Neural progenitor cell (in vitro differentiated cells): ENCODE data around the gene MACROD1. TPM values are rescaled to one million over a fixed set of nuclear protein-coding genes. Genes with fewer than 3 reads are reported as not detected.

Experiments
- DNase-seq: peaks from one replicate; pipeline ENCODE4 v3.0.0-alpha.2; 2016; ENCODE audit warnings: low spot score
- H2AFZ ChIP-seq: fragments of 200-600 bp; sonication (generic); replicated peaks from 2 replicates; pipeline ENCODE4 v1.6.1; 2016; ENCODE audit warnings: antibody characterized with exemption
- H3F3A ChIP-seq: fragments of 200-600 bp; sonication (generic); 2 replicates; pipeline ENCODE4 v1.6.1; 2016; ENCODE audit warnings: antibody characterized with exemption, low read depth
- H3K27ac ChIP-seq: fragments of 200-600 bp; sonication (generic); 2 replicates; pipeline ENCODE4 v1.5.1; 2016; ENCODE audit warnings: mild to moderate bottlenecking
- H3K27me3 ChIP-seq: fragments of 200-600 bp; sonication (generic); 2 replicates; pipeline ENCODE4 v1.6.1; 2016; ENCODE audit warnings: mild to moderate bottlenecking, moderate library complexity
- H3K36me3 ChIP-seq: fragments of 200-600 bp; sonication (generic); 2 replicates; pipeline ENCODE4 v1.5.1; 2016
- H3K4me1 ChIP-seq: fragments of 200-600 bp; sonication (generic); 2 replicates; pipeline ENCODE4 v1.6.1; 2016; ENCODE audit warnings: mixed run types
- H3K4me2 ChIP-seq: fragments of 200-600 bp; sonication (generic); 2 replicates; pipeline ENCODE4 v1.6.1; 2016
- H3K4me3 ChIP-seq: fragments of 200-600 bp; sonication (generic); 2 replicates; pipeline ENCODE4 v1.5.1; 2016
- H3K79me2 ChIP-seq: fragments of 200-600 bp; sonication (generic); 2 replicates; pipeline ENCODE4 v1.6.1; 2016; ENCODE audit warnings: low read depth
- H3K9ac ChIP-seq: fragments of 200-600 bp; sonication (generic); 2 replicates; pipeline ENCODE4 v1.6.1; 2016
- H3K9me3 ChIP-seq: fragments of 200-600 bp; sonication (generic); 2 replicates; pipeline ENCODE4 v1.5.1; 2016; ENCODE audit warnings: low read depth
- H4K20me1 ChIP-seq: fragments of 200-600 bp; sonication (generic); 2 replicates; pipeline ENCODE4 v1.6.1; 2016; ENCODE audit warnings: low read depth
- H3K27ac Mint-ChIP-seq: 3 replicates; pipeline ENCODE4 v1.8.0; 2021; ENCODE audit warnings: mixed read lengths
- H3K27me3 Mint-ChIP-seq: 2 replicates; pipeline ENCODE4 v1.8.0; 2022; ENCODE audit warnings: low read depth, mild to moderate bottlenecking, inconsistent platforms, moderate library complexity, mixed read lengths; ENCODE audit not compliant: insufficient read depth
- H3K36me3 Mint-ChIP-seq: 3 replicates; pipeline ENCODE4 v1.8.0; 2021; ENCODE audit warnings: mixed read lengths
- H3K4me1 Mint-ChIP-seq: 3 replicates; pipeline ENCODE4 v1.8.0; 2021; ENCODE audit warnings: mixed read lengths
- H3K4me3 Mint-ChIP-seq: 3 replicates; pipeline ENCODE4 v1.8.0; 2021; ENCODE audit warnings: mild to moderate bottlenecking, moderate library complexity, mixed read lengths
- H3K9me3 Mint-ChIP-seq: 3 replicates; pipeline ENCODE4 v1.8.0; 2020; ENCODE audit warnings: mixed read lengths
- EZH2 ChIP-seq: fragments of 200-600 bp; sonication (generic); IDR thresholded peaks from 2 replicates; pipeline ENCODE4 v1.6.1; 2017; ENCODE audit warnings: antibody characterized with exemption, mild to moderate bottlenecking, moderate library complexity
- EZH2phosphoT487 ChIP-seq: fragments of 200-600 bp; sonication (generic); IDR thresholded peaks from 2 replicates; pipeline ENCODE4 v1.6.1; 2017; ENCODE audit warnings: antibody characterized with exemption
- total RNA-seq: library from RNA; depleted of rRNA; stranded (reverse); fragments of >200 nt; gene quantifications from 2 replicates; pipeline ENCODE4 v1.2.3, GENCODE V29; 2015; ENCODE audit warnings: low replicate concordance
- TF ChIP-seq, protein P1 (sequence below): fragments of 200-600 bp; sonication (generic); IDR thresholded peaks from 2 replicates; pipeline ENCODE4 v1.5.1; 2017; ENCODE audit warnings: antibody characterized with exemption, mild to moderate bottlenecking

MACROD1 gene
- total RNA-seq, 1 donor from 2014 or later: 11.9 TPM

DNA sequence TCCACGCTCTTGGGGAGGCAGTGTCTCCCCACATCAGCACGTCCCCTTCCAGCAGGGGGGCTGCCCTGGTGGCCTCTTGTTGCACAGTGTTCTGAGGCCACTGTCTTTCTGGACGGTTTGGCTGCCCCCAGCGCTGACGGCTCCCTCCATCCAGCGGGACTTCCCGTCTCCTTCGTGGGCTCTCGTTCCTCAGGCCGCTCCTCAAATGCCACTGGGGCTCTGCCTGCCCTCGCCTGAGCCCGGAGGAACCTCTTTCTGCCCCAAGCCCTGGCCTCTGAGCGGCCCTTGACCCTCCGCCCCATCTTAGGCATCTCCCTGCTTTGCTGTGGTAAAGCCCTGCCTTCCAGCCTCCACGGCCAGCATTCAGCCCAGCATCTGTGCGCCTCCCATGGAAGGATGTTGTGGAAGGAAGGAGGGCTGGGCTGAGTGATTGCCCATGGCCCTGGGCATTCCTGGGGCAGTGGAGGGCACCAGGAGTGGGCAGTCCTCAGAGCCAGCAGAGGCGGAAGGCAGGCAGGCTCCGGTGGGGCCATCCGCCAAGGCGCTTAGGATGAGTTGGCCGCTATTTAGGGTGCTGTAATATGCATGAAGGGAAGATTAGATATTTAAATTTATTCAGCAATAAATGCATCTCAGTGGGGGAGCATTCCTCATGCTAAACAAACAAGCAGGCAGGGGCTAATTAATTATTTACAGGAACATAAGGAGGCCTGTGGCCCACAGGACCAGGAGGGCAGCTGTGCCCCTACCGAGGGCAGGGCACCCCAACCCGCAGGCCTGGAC lies 161.9 kb downstream of the MACROD1 start:
- DNase-seq: no peak
- no peak overlapping the region for H3K27ac ChIP-seq

DNA sequence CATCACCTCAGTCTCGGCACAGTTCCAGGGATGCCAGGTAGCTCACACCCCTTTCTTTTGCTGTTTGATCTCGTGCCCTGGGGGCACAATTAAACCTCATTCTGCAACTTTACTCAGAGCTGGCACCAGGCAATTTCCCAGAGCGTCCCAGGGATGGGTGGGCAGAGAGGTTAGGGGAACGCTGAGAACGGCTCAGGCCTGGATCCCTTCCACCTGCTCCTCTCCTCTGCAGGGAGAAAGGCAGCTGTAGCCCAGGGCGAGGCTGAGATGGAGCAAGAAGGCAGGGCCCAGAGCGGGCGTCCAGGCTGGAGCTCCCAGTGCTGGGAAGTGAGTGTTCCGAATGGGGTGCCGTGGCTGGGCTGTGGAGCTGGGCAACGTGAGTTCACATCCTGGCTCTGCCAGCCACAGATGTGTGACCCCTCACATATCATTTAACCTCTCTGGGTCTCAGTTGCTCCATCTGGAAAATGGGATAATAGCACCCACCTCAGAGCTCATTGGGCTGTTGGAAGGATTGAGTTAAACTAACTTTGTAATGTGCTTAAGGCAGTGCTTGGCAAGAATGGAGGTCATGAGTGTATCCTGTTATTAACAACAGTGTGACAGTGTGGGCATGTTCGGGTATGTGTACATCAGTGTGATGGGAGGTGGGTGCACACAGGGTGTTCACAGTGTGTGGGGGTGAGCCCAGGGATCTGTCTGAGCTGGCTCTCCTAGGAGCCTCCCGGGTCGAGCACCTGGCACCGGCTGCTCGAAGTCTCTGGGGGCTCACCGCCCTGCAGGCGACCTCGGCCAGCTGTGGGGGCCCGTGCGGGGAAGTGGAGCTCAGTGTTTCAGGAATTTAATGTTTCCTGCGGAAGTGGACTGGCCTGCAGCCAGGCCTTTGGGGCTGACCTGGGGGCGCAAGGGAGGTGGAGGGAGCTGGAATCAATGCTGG lies 164.2 kb downstream of the MACROD1 start:
- peaks cover 18% of the 10 kb centered on the region for H3K4me1 Mint-ChIP-seq
- H3K4me3 ChIP-seq: no peak overlapping the region
- peaks cover 25% of the 10 kb centered on the region for H3K4me1 ChIP-seq
- peaks cover 4% of the 10 kb centered on the region for H3K27me3 Mint-ChIP-seq
- H3K9ac ChIP-seq: no peak overlapping the region
- no peak overlapping the region for H2AFZ ChIP-seq
- peaks cover 63% of the 10 kb centered on the region for H3F3A ChIP-seq
- no peaks in the 10 kb centered on the region for H3K79me2 ChIP-seq
- TF ChIP-seq EZH2: no peak
- TF ChIP-seq, protein P1, sequence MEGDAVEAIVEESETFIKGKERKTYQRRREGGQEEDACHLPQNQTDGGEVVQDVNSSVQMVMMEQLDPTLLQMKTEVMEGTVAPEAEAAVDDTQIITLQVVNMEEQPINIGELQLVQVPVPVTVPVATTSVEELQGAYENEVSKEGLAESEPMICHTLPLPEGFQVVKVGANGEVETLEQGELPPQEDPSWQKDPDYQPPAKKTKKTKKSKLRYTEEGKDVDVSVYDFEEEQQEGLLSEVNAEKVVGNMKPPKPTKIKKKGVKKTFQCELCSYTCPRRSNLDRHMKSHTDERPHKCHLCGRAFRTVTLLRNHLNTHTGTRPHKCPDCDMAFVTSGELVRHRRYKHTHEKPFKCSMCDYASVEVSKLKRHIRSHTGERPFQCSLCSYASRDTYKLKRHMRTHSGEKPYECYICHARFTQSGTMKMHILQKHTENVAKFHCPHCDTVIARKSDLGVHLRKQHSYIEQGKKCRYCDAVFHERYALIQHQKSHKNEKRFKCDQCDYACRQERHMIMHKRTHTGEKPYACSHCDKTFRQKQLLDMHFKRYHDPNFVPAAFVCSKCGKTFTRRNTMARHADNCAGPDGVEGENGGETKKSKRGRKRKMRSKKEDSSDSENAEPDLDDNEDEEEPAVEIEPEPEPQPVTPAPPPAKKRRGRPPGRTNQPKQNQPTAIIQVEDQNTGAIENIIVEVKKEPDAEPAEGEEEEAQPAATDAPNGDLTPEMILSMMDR: no peak
- no peak for TF ChIP-seq EZH2phosphoT487
- H3K4me3 Mint-ChIP-seq: peak overlapping the region; percentile 65
- H3K27me3 ChIP-seq: peaks cover 58% of the 10 kb centered on the region
- no peaks in the 10 kb centered on the region for H3K9me3 ChIP-seq
- no peaks in the 10 kb centered on the region for H3K9me3 Mint-ChIP-seq
- H3K36me3 ChIP-seq: no peaks in the 10 kb centered on the region
- no peak overlapping the region for H3K4me2 ChIP-seq
- peaks cover 71% of the 10 kb centered on the region for H4K20me1 ChIP-seq
- H3K27ac ChIP-seq: no peak overlapping the region
- DNase-seq: no peak
- H3K27ac Mint-ChIP-seq: no peak overlapping the region
- peaks cover 8% of the 10 kb centered on the region for H3K36me3 Mint-ChIP-seq

More for the DNA sequence above, 161.9 kb downstream of the MACROD1 start:
- Mint-ChIP-seq H3K4me3 (no peak overlapping the region), H3K9me3 (no peaks in the 10 kb centered on the region), H3K27ac (no peak overlapping the region), H3K36me3 (no peaks in the 10 kb centered on the region), H3K4me1 (peaks cover 30% of the 10 kb centered on the region), H3K27me3 (peaks cover 11% of the 10 kb centered on the region)
- H3K4me1 ChIP-seq: peaks cover 27% of the 10 kb centered on the region
- peaks cover 66% of the 10 kb centered on the region for H4K20me1 ChIP-seq
- H3K79me2 ChIP-seq: no peaks in the 10 kb centered on the region
- peaks cover 61% of the 10 kb centered on the region for H3F3A ChIP-seq
- no peak overlapping the region for H3K4me2 ChIP-seq
- H3K4me3 ChIP-seq: no peak overlapping the region
- H3K9ac ChIP-seq: no peak overlapping the region
- no peaks in the 10 kb centered on the region for H3K36me3 ChIP-seq
- TF ChIP-seq EZH2 (no peak), EZH2phosphoT487 (no peak)
- TF ChIP-seq, protein P1: no peak
- peaks cover 77% of the 10 kb centered on the region for H3K27me3 ChIP-seq
- no peaks in the 10 kb centered on the region for H3K9me3 ChIP-seq
- no peak overlapping the region for H2AFZ ChIP-seq

DNA sequence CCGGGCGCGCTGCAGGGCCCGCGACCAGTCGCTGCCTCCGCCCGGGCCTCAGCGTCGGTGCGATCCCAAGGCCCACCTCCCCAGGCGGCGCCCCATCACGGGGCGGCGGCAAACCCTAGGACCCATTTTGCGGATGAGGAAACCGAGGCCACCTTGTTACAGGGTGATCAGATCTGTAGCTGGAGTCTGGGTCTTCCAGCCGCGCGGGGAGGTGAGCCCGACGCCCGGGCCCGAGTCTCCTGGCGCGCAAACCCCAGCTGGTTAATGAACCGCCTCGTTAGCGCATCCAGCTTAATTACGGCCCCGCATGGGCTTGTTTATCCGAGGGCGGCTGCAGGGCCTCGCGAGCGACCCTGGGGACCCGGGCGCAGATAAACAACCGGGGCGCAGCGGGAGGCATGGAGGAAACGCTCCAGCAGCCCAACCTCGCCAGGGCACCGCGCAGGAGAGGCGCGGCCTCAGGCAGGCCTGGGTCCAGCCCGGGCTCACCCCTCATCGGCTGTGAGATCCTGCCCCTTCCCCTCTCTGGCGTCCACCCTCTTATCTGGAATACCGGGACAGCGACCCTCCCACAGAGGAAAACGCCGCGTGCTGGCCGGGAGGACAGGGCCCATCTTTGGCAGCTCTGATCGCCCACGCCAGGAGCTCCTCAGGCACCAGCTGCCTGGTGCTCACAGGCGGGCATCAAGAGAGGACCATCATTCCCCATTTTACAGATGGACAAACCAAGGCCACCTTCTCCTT lies 165.0 kb downstream of the MACROD1 start:
- peak overlapping the region; percentile 65 for H3K4me3 Mint-ChIP-seq
- H3K4me1 Mint-ChIP-seq: peaks cover 16% of the 10 kb centered on the region
- peaks cover 6% of the 10 kb centered on the region for H3K27me3 Mint-ChIP-seq

More for the DNA sequence above, 165.0 kb downstream of the MACROD1 start:
- Histone ChIP-seq H3K79me2 (no peaks in the 10 kb centered on the region), H3K4me1 (peaks cover 23% of the 10 kb centered on the region), H4K20me1 (peaks cover 71% of the 10 kb centered on the region), H3K9me3 (no peaks in the 10 kb centered on the region), H3K27me3 (peaks cover 50% of the 10 kb centered on the region), H3K36me3 (no peaks in the 10 kb centered on the region), H3K4me3 (peak overlapping the region; percentile 55), H3K4me2 (peak overlapping the region; percentile 93), H3K9ac (no peak overlapping the region), H3F3A (peaks cover 55% of the 10 kb centered on the region), H3K27ac (no peak overlapping the region), H2AFZ (no peak overlapping the region)
- peaks cover 8% of the 10 kb centered on the region for H3K36me3 Mint-ChIP-seq
- peak; percentile 38 for DNase-seq
- TF ChIP-seq EZH2phosphoT487: no peak
- TF ChIP-seq, protein P1: peak; percentile 2
- H3K9me3 Mint-ChIP-seq: no peaks in the 10 kb centered on the region
- H3K27ac Mint-ChIP-seq: no peak overlapping the region
